B cell (primary cell): ENCODE measurements around the gene FGF4. TPM values are rescaled to one million over a fixed set of nuclear protein-coding genes. Genes with fewer than 3 reads are reported as not detected.

Experiments used
- ATAC-seq: fragments of 200-7000 bp; cut with Tn5 transposase; one replicate; pipeline ENCODE4 v1.10.0; 2021; ENCODE audit warnings: low read depth, mild to moderate bottlenecking, moderate number of reproducible peaks, moderate library complexity
- CTCF ChIA-PET: fragments of 350-600 bp; sonication (Branson Sonifier 250); formaldehyde crosslinking; loops from one replicate; lab custom pipeline; 2021; ENCODE audit warnings: antibody characterized with exemption, inconsistent platforms; lab: Charles Lee
- POLR2A ChIA-PET: fragments of 350-600 bp; sonication (Branson Sonifier 250); formaldehyde crosslinking; loops from one replicate; lab custom pipeline; 2021; ENCODE audit warnings: antibody characterized with exemption; lab: Charles Lee
- DNase-seq: peaks from one replicate; pipeline ENCODE4 v3.0.0; 2013
- H2AFZ ChIP-seq: 2 replicates; pipeline ENCODE4 v1.6.1; 2012; ENCODE audit warnings: mild to moderate bottlenecking, low read depth, low read length; ENCODE audit not compliant: insufficient read depth, poor library complexity, severe bottlenecking
- H3K27ac ChIP-seq, 2 donors: 1 replicate in 1 of 2; 2 replicates in 1 of 2; pipeline ENCODE4 v1.5.1; 2012 to 2013; ENCODE audit warnings: low read length in 2 of 2, mild to moderate bottlenecking in 2 of 2, moderate library complexity in 1 of 2
- H3K27me3 ChIP-seq, 4 experiments: fragments of 200-600 bp in 1 of 4; sonication (generic) in 1 of 4; replicated peaks in 1 of 4; 1 replicate in 2 of 4; 2 replicates in 2 of 4; pipeline versions ENCODE4 v1.6.1 to v1.7.0; 2013 to 2016; ENCODE audit warnings: low read length in 3 of 4, mild to moderate bottlenecking in 2 of 4, mixed read lengths in 1 of 4, moderate library complexity in 1 of 4; ENCODE audit not compliant: insufficient read depth in 4 of 4, control insufficient read depth in 3 of 4; ENCODE audit errors: control extremely low read depth in 1 of 4
- H3K36me3 ChIP-seq, 2 experiments: replicated peaks in 1 of 2; 1 replicate in 1 of 2; 2 replicates in 1 of 2; pipeline versions ENCODE4 v1.6.1 to v1.7.1; 2013; ENCODE audit warnings: low read length in 1 of 2; ENCODE audit not compliant: insufficient read depth in 2 of 2, control insufficient read depth in 1 of 2; ENCODE audit errors: control extremely low read depth in 1 of 2, extremely low read depth in 1 of 2
- H3K4me1 ChIP-seq, 2 donors: fragments of 200-600 bp in 1 of 2; sonication (generic) in 1 of 2; 1 replicate in 1 of 2; 2 replicates in 1 of 2; pipeline versions ENCODE4 v1.5.1 to v1.6.1; 2013 to 2017; ENCODE audit warnings: low read length in 2 of 2; ENCODE audit not compliant: control insufficient read depth in 2 of 2, insufficient read depth in 2 of 2
- H3K4me2 ChIP-seq: replicated peaks from 2 replicates; pipeline ENCODE3; 2012; ENCODE audit warnings: mild to moderate bottlenecking, low read depth, low read length; ENCODE audit not compliant: poor library complexity, severe bottlenecking
- H3K4me3 ChIP-seq, 5 experiments: fragments of 200-600 bp in 1 of 5; sonication (generic) in 1 of 5; 1 replicate in 3 of 5; 2 replicates in 2 of 5; pipeline versions ENCODE4 v1.5.1 to v1.7.0; 2011 to 2016; ENCODE audit warnings: low read length in 4 of 5, mild to moderate bottlenecking in 4 of 5, low read depth in 2 of 5, control low read depth in 1 of 5, moderate library complexity in 1 of 5; ENCODE audit not compliant: insufficient read depth in 1 of 5; ENCODE audit errors: control extremely low read depth in 1 of 5, extremely low read depth in 1 of 5
- H3K79me2 ChIP-seq: fragments of 200-600 bp; sonication (generic); one replicate; pipeline ENCODE4 v1.6.0; 2016; ENCODE audit warnings: low read length; ENCODE audit not compliant: control insufficient read depth, insufficient read depth
- H3K9ac ChIP-seq: fragments of 200-600 bp; sonication (generic); 2 replicates; pipeline ENCODE4 v1.6.1; 2017; ENCODE audit warnings: mild to moderate bottlenecking, low read length, moderate library complexity
- H3K9me3 ChIP-seq, 3 donors: one replicate each; pipeline versions ENCODE4 v1.6.1 to v1.7.1; 2013; ENCODE audit warnings: low read length in 2 of 3; ENCODE audit not compliant: control insufficient read depth in 2 of 3, insufficient read depth in 1 of 3; ENCODE audit errors: control extremely low read depth in 1 of 3
- H4K20me1 ChIP-seq: 2 replicates; pipeline ENCODE4 v1.6.0; 2012; ENCODE audit warnings: mild to moderate bottlenecking, low read length; ENCODE audit not compliant: insufficient read depth, control insufficient read depth, poor library complexity, severe bottlenecking
- H3K27ac Mint-ChIP-seq: one replicate; pipeline ENCODE4 v1.8.0; 2021; ENCODE audit warnings: mixed read lengths
- H3K27me3 Mint-ChIP-seq: one replicate; pipeline ENCODE4 v1.8.0; 2021; ENCODE audit warnings: mixed read lengths
- H3K4me1 Mint-ChIP-seq: one replicate; pipeline ENCODE4 v1.8.0; 2021; ENCODE audit warnings: mixed read lengths
- H3K4me3 Mint-ChIP-seq: one replicate; pipeline ENCODE4 v1.8.0; 2021; ENCODE audit warnings: mixed read lengths
- H3K9me3 Mint-ChIP-seq: one replicate; pipeline ENCODE4 v1.8.0; 2022; ENCODE audit warnings: mixed read lengths; ENCODE audit not compliant: insufficient read depth
- EZH2 ChIP-seq: IDR thresholded peaks from 2 replicates; pipeline ENCODE4 v1.6.1; 2012; ENCODE audit warnings: borderline replicate concordance, low read depth, mild to moderate bottlenecking, moderate library complexity, low read length; ENCODE audit not compliant: insufficient read depth, poor library complexity, severe bottlenecking
- WGBS: methylation state at CpG from one replicate; pipeline ENCODE4 v1.1.5; 2013; ENCODE audit warnings: missing lambda C conversion rate; ENCODE audit not compliant: insufficient coverage; 5-methylcytosine and 5-hydroxymethylcytosine counted together
- intact Hi-C: fragments of 100-400 bp; cut with micrococcal nuclease; formaldehyde crosslinking; loops from one replicate; pipeline ENCODE4 v1.10.0; 2022
- polyA plus RNA-seq: library from polyadenylated mRNA; depleted of rRNA; stranded (reverse); fragments of >200 nt; gene quantifications from 2 replicates; pipeline ENCODE4 v1.2.3, GENCODE V29; 2012
- total RNA-seq, 2 donors: library from RNA; stranded (reverse); fragments of 120-200 nt in 1 of 2; gene quantifications; 1 replicate in 1 of 2; 2 replicates in 1 of 2; pipeline versions ENCODE4 v1.2.3 to v1.2.4, GENCODE V29; 2013 to 2022
- TF ChIP-seq, protein P1 (sequence below): fragments of 200-600 bp; IDR thresholded peaks from one replicate; pipeline ENCODE4 v1.8.0; 2022; ENCODE audit warnings: antibody characterized with exemption, mild to moderate bottlenecking

The FGF4 gene
- total and polyA plus RNA-seq, 2 donors (not counting 1 experiment from before 2014, with no cell fraction given), result not detected

DNA sequence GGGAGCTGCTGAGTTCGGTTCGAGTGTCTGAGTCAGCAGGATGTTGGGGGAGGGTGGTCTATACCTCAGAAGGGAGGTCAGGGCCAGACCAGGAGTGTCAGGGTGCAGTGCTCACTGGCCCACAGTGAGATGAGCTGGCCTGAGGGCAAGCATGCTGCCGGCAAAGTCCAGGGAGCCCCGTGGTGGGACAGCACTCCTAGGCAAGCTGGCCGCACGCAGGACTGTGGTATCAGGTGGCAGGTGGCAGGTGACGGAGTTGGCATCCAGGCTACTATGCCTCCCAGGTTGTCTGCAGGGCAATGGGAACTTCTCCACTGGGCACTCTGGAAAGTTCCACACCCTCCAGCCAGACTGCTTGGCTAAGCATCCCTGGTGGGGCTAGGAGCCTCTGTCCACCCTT is 39.3 kb upstream of the FGF4 start:
- 88% methylated on average over 7 of the region's 7 CpGs for WGBS
- Mint-ChIP-seq H3K27ac (no peak overlapping the region), H3K9me3 (no peaks in the 10 kb centered on the region), H3K27me3 (peaks cover 27% of the 10 kb centered on the region), H3K4me1 (no peaks in the 10 kb centered on the region), H3K4me3 (no peak overlapping the region)
- CTCF ChIA-PET, result no interaction called here
- H3K4me2 ChIP-seq, result no peak overlapping the region
- no peak for ATAC-seq
- H2AFZ ChIP-seq, result no peak overlapping the region
- POLR2A ChIA-PET, result no interaction called here
- no peak overlapping the region for H3K4me3 ChIP-seq
- TF ChIP-seq EZH2, result no peak
- TF ChIP-seq, protein P1, sequence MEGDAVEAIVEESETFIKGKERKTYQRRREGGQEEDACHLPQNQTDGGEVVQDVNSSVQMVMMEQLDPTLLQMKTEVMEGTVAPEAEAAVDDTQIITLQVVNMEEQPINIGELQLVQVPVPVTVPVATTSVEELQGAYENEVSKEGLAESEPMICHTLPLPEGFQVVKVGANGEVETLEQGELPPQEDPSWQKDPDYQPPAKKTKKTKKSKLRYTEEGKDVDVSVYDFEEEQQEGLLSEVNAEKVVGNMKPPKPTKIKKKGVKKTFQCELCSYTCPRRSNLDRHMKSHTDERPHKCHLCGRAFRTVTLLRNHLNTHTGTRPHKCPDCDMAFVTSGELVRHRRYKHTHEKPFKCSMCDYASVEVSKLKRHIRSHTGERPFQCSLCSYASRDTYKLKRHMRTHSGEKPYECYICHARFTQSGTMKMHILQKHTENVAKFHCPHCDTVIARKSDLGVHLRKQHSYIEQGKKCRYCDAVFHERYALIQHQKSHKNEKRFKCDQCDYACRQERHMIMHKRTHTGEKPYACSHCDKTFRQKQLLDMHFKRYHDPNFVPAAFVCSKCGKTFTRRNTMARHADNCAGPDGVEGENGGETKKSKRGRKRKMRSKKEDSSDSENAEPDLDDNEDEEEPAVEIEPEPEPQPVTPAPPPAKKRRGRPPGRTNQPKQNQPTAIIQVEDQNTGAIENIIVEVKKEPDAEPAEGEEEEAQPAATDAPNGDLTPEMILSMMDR, result no peak
- H3K79me2 ChIP-seq, result no peaks in the 10 kb centered on the region
- H3K27me3 ChIP-seq, result peaks cover 0 to 32% (median 2%) of the 10 kb centered on the region in 4 experiments
- H3K27ac ChIP-seq, result no peak overlapping the region
- intact Hi-C loops, result no loop called here
- no peak for DNase-seq
- peaks cover 0 to 7% (median 0%) of the 10 kb centered on the region in 3 donors for H3K9me3 ChIP-seq
- H3K9ac ChIP-seq, result no peak overlapping the region
- H3K4me1 ChIP-seq, result no peaks in the 10 kb centered on the region
- H3K36me3 ChIP-seq, result no peaks in the 10 kb centered on the region
- H4K20me1 ChIP-seq, result no peaks in the 10 kb centered on the region

DNA sequence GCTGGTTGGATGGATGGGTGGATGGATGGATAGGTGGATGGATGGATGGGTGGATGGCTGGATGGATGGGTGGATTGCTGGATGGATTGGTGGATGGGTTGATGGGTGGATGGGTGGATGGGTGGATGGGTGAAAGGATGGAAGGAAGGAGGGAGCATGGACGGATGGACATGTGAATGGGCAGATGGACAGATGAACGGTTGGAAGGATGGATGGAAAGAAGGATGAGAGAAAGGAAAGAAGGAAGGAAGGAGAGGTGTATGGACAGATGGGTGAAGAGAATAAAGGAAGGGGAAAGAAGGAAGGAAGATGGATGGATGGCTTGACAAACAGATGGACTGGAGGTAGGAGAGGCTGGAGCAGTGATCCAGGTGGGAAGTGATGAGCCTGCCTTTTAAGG is 38.7 kb upstream of the FGF4 start:
- Histone ChIP-seq H3K9ac (no peak overlapping the region), H2AFZ (no peak overlapping the region), H3K27me3 (peaks cover 0 to 35% (median 2%) of the 10 kb centered on the region in 4 experiments), H3K27ac (no peak overlapping the region), H3K4me1 (no peaks in the 10 kb centered on the region), H4K20me1 (no peaks in the 10 kb centered on the region), H3K4me2 (no peak overlapping the region), H3K4me3 (no peak overlapping the region), H3K36me3 (no peaks in the 10 kb centered on the region), H3K9me3 (peaks cover 0 to 7% (median 0%) of the 10 kb centered on the region in 3 donors), H3K79me2 (no peaks in the 10 kb centered on the region)
- Mint-ChIP-seq H3K4me1 (no peaks in the 10 kb centered on the region), H3K4me3 (no peak overlapping the region), H3K27ac (no peak overlapping the region), H3K27me3 (peaks cover 28% of the 10 kb centered on the region), H3K9me3 (no peaks in the 10 kb centered on the region)
- WGBS, result 96% methylated on average over 2 of the region's 2 CpGs
- intact Hi-C loops, result no loop called here
- DNase-seq (no peak), ATAC-seq (no peak)
- ChIA-PET POLR2A (no interaction called here), CTCF (no interaction called here)
- TF ChIP-seq, protein P1, result no peak
- TF ChIP-seq EZH2, result no peak
